AG10803 (cell line): ENCODE data around the gene VANGL2.

Source experiments
- DNase-seq: peaks from one replicate; pipeline ENCODE4 v3.0.0; 2010; ENCODE audit warnings: low read depth
- H3K4me3 ChIP-seq: 2 replicates; pipeline ENCODE4 v1.5.1; 2011; ENCODE audit warnings: mild to moderate bottlenecking, low read length, control low read depth
- CTCF ChIP-seq: conservative IDR thresholded peaks from 2 replicates; pipeline ENCODE4 v1.5.1; 2011; ENCODE audit warnings: mild to moderate bottlenecking, low read length, control low read depth, inconsistent platforms

Gene VANGL2

DNA sequence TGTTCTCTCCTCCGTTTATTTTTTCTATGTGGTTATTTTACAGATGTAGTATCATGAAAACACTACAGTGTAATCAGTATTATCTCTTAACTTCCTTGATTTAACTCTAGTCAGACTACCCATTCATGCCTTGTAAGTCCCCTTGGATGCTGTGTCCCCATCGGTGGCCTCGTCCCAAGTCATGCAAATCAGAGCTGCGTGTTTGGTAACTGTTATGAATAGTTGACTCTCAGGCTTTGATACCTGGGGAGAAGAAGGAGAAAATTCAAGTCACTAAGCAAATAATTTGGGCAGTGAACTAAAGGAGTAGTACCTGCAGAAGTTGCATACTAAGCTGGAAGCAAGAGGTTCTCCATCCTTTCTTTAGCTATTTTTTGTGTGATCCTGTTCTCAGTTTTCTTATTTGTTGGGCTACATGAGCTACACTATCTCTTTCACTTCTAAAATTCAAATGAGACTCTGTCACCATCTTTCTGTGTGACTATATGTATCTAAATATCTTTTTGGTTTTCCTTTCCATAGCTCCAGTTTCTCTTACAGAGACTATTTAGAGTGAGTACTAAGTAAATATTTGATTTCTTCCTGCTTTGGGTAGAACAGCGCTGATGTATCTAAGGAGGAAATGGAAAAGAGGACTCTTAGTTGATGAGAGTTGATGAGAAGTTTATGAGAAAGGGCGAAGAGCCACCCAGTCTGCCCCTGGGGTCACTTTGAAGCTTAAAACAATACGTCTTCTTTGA, 50.9 kb downstream of the VANGL2 start:
- no peak for TF ChIP-seq CTCF
- DNase-seq, result no peak
- H3K4me3 ChIP-seq, result no peak overlapping the region

- no peak for TF ChIP-seq CTCF
- no peak for DNase-seq
- no peak overlapping the region for H3K4me3 ChIP-seq
Measured at GRCh38 chr1:160451859-160452232, 51.5 kb downstream of the VANGL2 start.

GRCh38 chr1:160453443-160453842, 53.1 kb downstream of the VANGL2 start:
- TF ChIP-seq CTCF, result no peak
- no peak for DNase-seq
- no peak overlapping the region for H3K4me3 ChIP-seq

- no peak for TF ChIP-seq CTCF
- H3K4me3 ChIP-seq, result no peak overlapping the region
- no peak for DNase-seq
Measured at GRCh38 chr1:160454371-160455152, 54.2 kb downstream of the VANGL2 start.

GRCh38 chr1:160455153-160455517, 54.8 kb downstream of the VANGL2 start:
- H3K4me3 ChIP-seq, result no peak overlapping the region
- no peak for DNase-seq
- no peak for TF ChIP-seq CTCF

- H3K4me3 ChIP-seq, result no peak overlapping the region
- no peak for DNase-seq
- TF ChIP-seq CTCF, result no peak
Measured at GRCh38 chr1:160459056-160459455, 58.7 kb downstream of the VANGL2 start.

GRCh38 chr1:160459687-160460086, 59.3 kb downstream of the VANGL2 start:
- no peak overlapping the region for H3K4me3 ChIP-seq
- no peak for TF ChIP-seq CTCF

More at GRCh38 chr1:160459687-160460086, 59.3 kb downstream of the VANGL2 start:
- no peak for DNase-seq
